HPDE6-E6E7 (cell line): ENCODE results near the gene RNF13.

Source experiments
- DNase-seq: peaks from one replicate; pipeline ENCODE4 v3.0.0; 2011; ENCODE audit warnings: missing footprints; ENCODE audit errors: extremely low spot score

RNF13 gene

DNA sequence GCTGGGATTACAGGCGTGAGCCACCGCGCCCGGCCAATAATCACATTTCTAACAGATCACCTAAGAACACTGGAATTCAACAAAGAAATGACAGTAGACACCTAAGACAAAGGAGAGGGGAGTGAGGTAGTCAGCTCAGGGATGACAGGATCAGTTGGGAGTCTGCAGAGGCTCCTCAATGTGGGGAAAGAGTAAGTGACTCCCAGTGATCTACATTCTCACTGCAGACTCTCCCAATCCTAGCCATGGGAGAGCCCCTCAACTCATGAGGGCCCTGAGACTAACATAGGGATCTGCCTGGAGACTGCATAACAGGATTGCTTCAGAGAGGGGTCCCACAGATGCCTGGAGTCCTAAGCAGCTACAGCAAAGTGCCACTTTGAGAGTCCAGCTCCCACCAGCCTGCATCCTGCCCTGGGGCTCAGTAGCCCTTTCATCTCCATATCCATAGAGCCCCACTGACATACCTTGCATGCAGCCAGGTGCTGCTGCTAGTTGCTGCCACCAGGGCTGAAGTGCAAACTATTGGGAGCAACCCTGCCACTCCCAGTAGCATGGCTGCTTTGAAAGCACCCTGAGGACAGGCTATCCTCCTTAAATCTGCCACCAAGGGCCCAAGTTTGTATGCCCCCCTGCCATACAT is 179.5 kb downstream of the RNF13 start:
- no peak for DNase-seq

DNA sequence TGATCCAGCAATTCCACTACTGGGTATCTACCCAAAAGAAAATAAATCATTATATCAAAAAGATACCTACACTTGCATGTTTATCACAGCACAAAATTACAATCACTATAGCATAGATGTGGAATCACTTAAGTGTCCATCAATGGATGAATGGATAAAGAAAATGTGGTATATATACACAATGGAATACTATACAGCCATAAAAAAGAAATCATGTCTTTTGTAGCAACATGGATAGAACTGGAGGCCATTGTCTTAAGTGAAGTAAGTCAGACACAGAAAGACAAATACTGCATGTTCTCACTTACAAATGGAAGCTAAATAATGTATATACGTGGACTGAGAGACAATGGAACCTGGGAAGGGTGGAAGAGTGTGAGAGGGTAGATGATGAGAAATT is 185.9 kb downstream of the RNF13 start:
- no peak for DNase-seq

DNA sequence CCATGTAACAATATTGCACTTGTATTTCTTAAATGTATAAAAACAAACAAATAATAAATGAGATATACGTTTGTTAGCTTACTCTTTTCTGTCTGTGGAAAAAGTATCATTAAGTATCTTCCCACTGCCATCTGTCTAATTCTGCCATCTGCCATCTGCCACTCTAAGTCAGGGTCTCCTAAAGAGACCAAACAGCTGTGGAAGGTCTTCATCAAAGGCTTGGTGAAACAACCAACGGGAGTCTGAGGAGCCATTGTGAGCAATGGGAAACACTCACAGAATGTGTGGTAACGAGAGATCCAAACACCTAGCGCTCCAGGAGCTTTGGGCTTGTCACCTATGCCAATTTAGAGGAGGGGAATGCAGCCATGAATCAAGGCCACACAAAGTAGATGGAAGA is 186.4 kb downstream of the RNF13 start:
- no peak for DNase-seq

DNA sequence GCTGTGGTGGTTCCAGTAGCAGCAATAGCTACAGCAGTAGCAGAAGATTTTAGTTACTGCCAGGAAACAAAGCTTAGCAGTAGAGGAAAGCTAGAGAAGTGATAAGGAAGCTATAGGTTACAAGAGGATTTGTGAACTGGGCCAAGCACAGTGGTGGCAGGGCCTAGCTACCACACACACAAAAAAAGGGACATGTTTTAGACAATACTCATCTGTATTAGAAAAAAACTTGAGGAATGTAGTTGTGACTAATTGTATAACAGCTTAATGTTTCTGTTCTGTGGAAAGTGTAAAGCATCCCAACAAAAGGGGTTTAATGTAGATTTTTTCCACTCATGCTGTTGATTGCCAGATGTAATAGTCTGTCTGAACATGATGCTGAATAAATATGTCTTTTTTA is 187.6 kb downstream of the RNF13 start:
- no peak for DNase-seq

DNA sequence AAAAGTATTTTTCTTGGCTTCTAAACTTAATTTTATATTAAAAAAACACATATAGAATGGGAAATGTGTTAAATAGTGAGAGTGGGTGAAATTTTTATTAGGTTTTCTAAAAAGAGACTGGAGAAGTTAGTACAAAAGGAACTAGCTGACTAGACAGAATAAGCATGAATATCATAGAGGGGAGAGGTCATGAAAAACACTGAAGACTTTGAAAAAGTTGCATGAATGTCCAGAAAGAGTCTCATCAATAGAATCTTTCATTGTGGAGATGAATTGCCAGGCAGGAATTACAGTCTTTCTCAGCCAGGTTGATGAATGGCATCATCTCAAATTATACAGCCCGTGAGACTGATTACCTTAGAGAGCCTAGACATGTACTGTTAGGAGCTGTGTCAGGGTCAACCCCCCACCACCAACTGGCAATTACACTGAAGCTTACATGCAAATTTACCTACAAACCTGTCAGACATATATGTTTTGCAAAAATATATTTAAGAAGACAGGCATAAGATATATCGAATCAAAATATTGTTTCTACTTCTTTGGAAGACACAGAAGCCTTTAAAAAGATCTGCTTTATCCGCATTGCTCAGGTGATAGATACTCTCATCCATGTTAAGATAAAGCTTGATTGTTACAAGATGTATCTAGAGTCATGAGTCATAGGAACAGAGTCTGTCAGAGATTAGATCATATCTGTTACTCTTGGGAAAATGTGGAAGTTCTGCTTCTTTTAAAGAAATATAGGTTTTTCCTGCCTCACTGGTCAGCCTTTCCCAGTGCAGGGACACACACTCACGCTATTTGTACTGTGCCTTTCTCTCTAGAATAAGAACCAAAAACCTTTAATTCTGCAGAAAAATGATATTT is 192.5 kb downstream of the RNF13 start:
- DNase-seq = peak; percentile 14

DNA sequence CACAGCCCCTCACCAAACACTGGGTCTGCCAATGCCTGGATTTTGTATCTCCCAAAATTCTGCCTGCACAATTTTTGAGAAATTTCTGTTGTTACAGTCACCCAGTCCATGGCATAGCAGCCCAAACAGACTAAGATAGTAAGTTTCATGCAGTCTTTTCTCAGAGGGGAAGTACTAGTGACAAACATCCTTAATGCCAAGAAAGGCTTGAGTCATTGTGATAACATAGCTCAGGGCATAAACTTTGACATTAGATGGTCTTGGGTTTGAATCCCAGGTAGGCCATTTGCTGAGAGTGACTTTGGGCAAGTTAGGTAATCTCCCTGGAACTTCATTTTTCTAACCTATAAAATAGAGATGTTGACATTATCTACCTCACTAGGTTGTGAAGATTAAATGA is 193.8 kb downstream of the RNF13 start:
- no peak for DNase-seq
